ENCODE measurements around the gene CFAP99.

Gene CFAP99

GRCh38 chr4:2449051-2449450, 30.3 kb downstream of the CFAP99 start:
- TF ChIP-seq CTCF (IDR thresholded peaks at IDR 0.05; ENCODE audit: insufficient read depth, low read depth, low read length, missing control alignments), result no peak
- no peak overlapping the region for H3K4me3 ChIP-seq (ENCODE audit: low read depth, low read length)
- no peak for DNase-seq (ENCODE audit: low read depth)

GRCh38 chr4:2449511-2450392, 31.0 kb downstream of the CFAP99 start:
- no peak overlapping the region for H3K4me3 ChIP-seq (ENCODE audit: low read depth, low read length)
- no peak for DNase-seq (ENCODE audit: low read depth)
- no peak for TF ChIP-seq CTCF (IDR thresholded peaks at IDR 0.05; ENCODE audit: insufficient read depth, low read depth, low read length, missing control alignments)

- DNase-seq (ENCODE audit: low read depth), result no peak
- TF ChIP-seq CTCF (IDR thresholded peaks at IDR 0.05; ENCODE audit: insufficient read depth, low read depth, low read length, missing control alignments), result no peak
- H3K4me3 ChIP-seq (ENCODE audit: low read depth, low read length), result no peak overlapping the region
These were observed 31.8 kb downstream of the CFAP99 start for GRCh38 chr4:2450394-2451035.

- TF ChIP-seq CTCF (IDR thresholded peaks at IDR 0.05; ENCODE audit: insufficient read depth, low read depth, low read length, missing control alignments), result no peak
- no peak for DNase-seq (ENCODE audit: low read depth)
- no peak overlapping the region for H3K4me3 ChIP-seq (ENCODE audit: low read depth, low read length)
These were observed 32.3 kb downstream of the CFAP99 start for GRCh38 chr4:2451036-2451520.

GRCh38 chr4:2451821-2452785, 33.3 kb downstream of the CFAP99 start:
- no peak overlapping the region for H3K4me3 ChIP-seq (ENCODE audit: low read depth, low read length)
- no peak for DNase-seq (ENCODE audit: low read depth)
- TF ChIP-seq CTCF (IDR thresholded peaks at IDR 0.05; ENCODE audit: insufficient read depth, low read depth, low read length, missing control alignments), result no peak

- TF ChIP-seq CTCF (IDR thresholded peaks at IDR 0.05; ENCODE audit: insufficient read depth, low read depth, low read length, missing control alignments), result no peak
- no peak for DNase-seq (ENCODE audit: low read depth)
- no peak overlapping the region for H3K4me3 ChIP-seq (ENCODE audit: low read depth, low read length)
These were observed 38.9 kb downstream of the CFAP99 start for GRCh38 chr4:2457481-2458295.
